IgD-negative memory B cell (primary cell): ENCODE results near the gene AP4B1. TPM values are rescaled to one million over a fixed set of nuclear protein-coding genes. Genes with fewer than 3 reads are reported as not detected.

ENCODE experiments used
- H3K27ac Mint-ChIP-seq, 3 donors: one replicate each; pipeline ENCODE4 v1.8.0; 2020 to 2022; ENCODE audit warnings: mild to moderate bottlenecking in 3 of 3, mixed read lengths in 3 of 3, moderate library complexity in 1 of 3
- H3K27me3 Mint-ChIP-seq: one replicate; pipeline ENCODE4 v1.8.0; 2021; ENCODE audit warnings: mixed read lengths
- H3K36me3 Mint-ChIP-seq: one replicate; pipeline ENCODE4 v1.8.0; 2020; ENCODE audit warnings: mild to moderate bottlenecking, mixed read lengths
- H3K4me1 Mint-ChIP-seq, 3 donors: one replicate each; pipeline ENCODE4 v1.8.0; 2020 to 2022; ENCODE audit warnings: mixed read lengths in 3 of 3, mild to moderate bottlenecking in 1 of 3
- H3K4me3 Mint-ChIP-seq, 4 donors: one replicate each; pipeline ENCODE4 v1.8.0; 2020 to 2022; ENCODE audit warnings: mild to moderate bottlenecking in 4 of 4, mixed read lengths in 4 of 4, moderate library complexity in 3 of 4
- H3K9me3 Mint-ChIP-seq, 3 donors: one replicate each; pipeline ENCODE4 v1.8.0; 2020 to 2021; ENCODE audit warnings: mixed read lengths in 3 of 3, mild to moderate bottlenecking in 1 of 3
- polyA plus RNA-seq: library from polyadenylated mRNA; unstranded; fragments of 300-500 nt; fragmentation: Illumina TruSeq; gene quantifications from one replicate; pipeline ENCODE4 v1.2.3, GENCODE V29; 2021

Gene AP4B1
- polyA plus RNA-seq, 1 donor from 2014 or later, result 13.2 TPM

- H3K4me3 Mint-ChIP-seq, result no peak overlapping the region
- H3K9me3 Mint-ChIP-seq, result no peaks in the 10 kb centered on the region
- peaks cover 2% of the 10 kb centered on the region for H3K27me3 Mint-ChIP-seq
- H3K36me3 Mint-ChIP-seq, result no peaks in the 10 kb centered on the region
- no peak overlapping the region for H3K27ac Mint-ChIP-seq
- H3K4me1 Mint-ChIP-seq, result peaks cover 0 to 2% (median 2%) of the 10 kb centered on the region in 3 donors
Measured at GRCh38 chr1:113917400-113918082, 12.9 kb upstream of the AP4B1 start.

GRCh38 chr1:113916974-113917373, 12.4 kb upstream of the AP4B1 start:
- H3K36me3 Mint-ChIP-seq, result no peaks in the 10 kb centered on the region
- no peaks in the 10 kb centered on the region for H3K9me3 Mint-ChIP-seq

GRCh38 chr1:113913887-113914664, 9.5 kb upstream of the AP4B1 start:
- Mint-ChIP-seq H3K4me1 (peaks cover 2 to 4% (median 3%) of the 10 kb centered on the region in 3 donors), H3K4me3 (no peak overlapping the region), H3K9me3 (no peaks in the 10 kb centered on the region), H3K36me3 (no peaks in the 10 kb centered on the region), H3K27me3 (no peaks in the 10 kb centered on the region), H3K27ac (no peak overlapping the region)

More at GRCh38 chr1:113916974-113917373, 12.4 kb upstream of the AP4B1 start:
- Mint-ChIP-seq H3K27ac (no peak overlapping the region), H3K27me3 (no peaks in the 10 kb centered on the region), H3K4me1 (peaks cover 0 to 2% (median 2%) of the 10 kb centered on the region in 3 donors), H3K4me3 (no peak overlapping the region)

GRCh38 chr1:113913312-113913668, 8.7 kb upstream of the AP4B1 start:
- Mint-ChIP-seq H3K4me3 (no peak overlapping the region), H3K27me3 (no peaks in the 10 kb centered on the region), H3K27ac (peak overlapping the region in 1 of 3 donors; percentile 63), H3K36me3 (peaks cover 4% of the 10 kb centered on the region), H3K9me3 (no peaks in the 10 kb centered on the region), H3K4me1 (peaks cover 0 to 4% (median 3%) of the 10 kb centered on the region in 3 donors)

DNA sequence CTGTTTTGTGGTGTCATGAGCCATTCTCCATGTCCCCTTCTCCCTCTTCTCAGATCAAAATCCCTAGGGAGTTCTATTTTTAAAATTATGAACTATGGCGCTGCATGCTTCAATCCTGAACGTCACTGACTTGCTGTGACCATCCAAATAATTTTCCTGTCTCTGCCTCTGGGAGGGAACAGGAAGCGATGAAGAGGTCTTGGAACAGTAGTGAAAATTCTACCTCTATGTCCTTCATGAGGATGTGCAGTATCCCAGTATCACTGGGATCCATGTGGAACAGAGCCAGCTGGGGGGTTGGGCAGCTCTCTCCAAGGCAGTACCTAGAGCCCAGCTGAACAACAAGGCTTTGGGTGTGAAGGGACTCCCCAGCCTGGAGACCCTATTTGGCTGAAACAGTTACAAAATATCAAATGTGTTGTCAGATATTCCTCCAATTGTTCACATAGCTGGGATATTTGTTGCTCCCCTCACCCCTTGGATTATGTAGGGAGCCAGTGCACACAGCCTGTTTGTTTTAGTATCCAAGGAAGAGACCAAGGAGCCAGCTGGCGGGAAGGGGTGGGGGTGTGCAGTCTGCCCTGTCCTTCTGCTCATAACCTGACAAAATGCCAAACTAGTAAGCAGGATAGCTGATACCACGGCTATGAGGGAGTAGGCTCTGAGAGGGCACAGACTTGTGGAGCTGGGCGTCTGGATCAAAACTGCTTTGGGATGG, 8.2 kb upstream of the AP4B1 start:
- Mint-ChIP-seq H3K9me3 (no peaks in the 10 kb centered on the region), H3K27ac (no peak overlapping the region), H3K27me3 (no peaks in the 10 kb centered on the region), H3K36me3 (peaks cover 4% of the 10 kb centered on the region), H3K4me1 (peaks cover 0 to 5% (median 4%) of the 10 kb centered on the region in 3 donors), H3K4me3 (no peak overlapping the region)

DNA sequence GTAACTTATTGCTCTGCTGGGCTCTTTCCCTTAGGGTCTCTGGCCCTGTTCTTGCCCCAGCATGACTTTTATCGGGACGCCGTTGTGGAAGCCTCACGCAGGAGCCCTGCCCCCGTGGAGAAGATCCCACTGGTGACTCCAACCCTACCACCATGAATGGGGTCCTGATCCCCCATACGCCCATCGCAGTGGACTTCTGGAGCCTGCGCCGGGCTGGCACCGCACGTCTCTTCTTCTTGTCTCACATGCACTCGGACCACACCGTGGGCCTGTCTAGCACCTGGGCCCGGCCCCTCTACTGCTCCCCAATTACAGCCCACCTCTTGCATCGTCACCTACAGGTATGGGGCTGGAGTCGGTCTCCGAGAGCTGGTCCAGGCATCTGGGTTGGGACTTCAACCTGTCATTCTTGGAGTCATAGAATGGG, 849 bp upstream of the AP4B1 start:
- Mint-ChIP-seq H3K4me1 (peaks cover 24 to 30% (median 29%) of the 10 kb centered on the region in 3 donors), H3K36me3 (peaks cover 10% of the 10 kb centered on the region), H3K4me3 (peak overlapping the region; percentile 92 to 100 (median 98)), H3K27ac (peak overlapping the region; percentile 91 to 100 (median 98)), H3K9me3 (no peaks in the 10 kb centered on the region), H3K27me3 (no peaks in the 10 kb centered on the region)

DNA sequence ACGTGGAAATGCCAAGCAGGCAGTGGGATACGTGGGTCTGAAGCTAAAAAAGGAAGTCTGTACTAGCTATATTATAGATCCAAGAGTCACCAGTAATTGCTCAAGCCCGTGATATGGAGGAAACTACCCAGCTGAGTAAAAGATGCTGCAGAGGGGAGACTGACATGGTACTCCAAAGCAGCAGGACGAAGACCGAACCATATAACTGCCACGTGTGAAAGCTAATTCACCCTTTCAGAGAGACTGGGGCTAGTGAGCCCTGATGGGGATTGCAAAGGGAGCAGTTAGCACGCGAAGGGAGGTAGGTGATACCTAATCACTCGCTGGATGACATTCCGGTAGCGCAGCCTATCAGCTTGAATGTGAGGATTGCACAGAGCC, 316 bp downstream of the AP4B1 start:
- Mint-ChIP-seq H3K27me3 (no peaks in the 10 kb centered on the region), H3K4me1 (peaks cover 24 to 32% (median 30%) of the 10 kb centered on the region in 3 donors), H3K9me3 (no peaks in the 10 kb centered on the region), H3K36me3 (peaks cover 13% of the 10 kb centered on the region), H3K27ac (peak overlapping the region; percentile 91 to 100 (median 98)), H3K4me3 (peak overlapping the region; percentile 92 to 100 (median 98))

DNA sequence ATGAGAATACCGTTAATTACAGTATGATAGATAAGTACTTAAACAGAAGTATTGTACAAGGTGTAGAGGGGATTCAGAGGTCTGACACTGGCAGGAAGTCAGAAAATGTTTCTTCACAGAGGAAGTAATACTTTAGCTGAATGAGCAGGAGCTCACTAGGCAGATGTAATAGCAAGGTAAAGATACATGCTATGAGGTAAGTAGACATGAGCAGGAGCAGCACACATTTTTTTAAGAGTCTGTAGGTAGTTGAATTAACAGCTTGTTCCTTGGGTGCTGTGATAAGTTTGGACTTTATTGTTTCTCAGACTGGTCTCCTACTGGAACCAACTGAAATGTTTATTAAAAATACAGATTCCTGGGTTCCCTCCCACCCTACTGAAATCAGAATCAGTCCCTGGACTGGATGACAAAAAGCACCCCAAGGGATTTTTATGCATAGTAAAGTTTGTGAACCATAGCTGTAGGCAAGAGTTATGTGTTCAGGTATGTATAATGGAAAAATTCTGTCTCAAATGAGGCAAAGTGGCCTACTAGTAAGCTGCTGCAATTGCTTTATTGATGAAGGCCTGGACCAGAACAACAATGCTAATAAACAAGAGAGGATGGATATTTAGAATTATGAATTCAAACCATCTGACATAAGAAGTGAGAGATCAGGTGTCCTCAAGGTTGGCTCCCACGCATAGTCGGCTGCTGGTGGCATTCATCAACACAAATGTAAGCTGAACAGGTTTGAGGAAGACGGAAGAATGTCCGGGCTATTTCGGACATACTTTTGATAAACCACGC, 902 bp downstream of the AP4B1 start:
- Mint-ChIP-seq H3K4me1 (peaks cover 26 to 32% (median 30%) of the 10 kb centered on the region in 3 donors), H3K36me3 (peaks cover 12% of the 10 kb centered on the region), H3K4me3 (peak overlapping the region; percentile 92 to 100 (median 98)), H3K27ac (peak overlapping the region; percentile 91 to 100 (median 98)), H3K27me3 (no peaks in the 10 kb centered on the region), H3K9me3 (no peaks in the 10 kb centered on the region)

- Mint-ChIP-seq H3K36me3 (peaks cover 10% of the 10 kb centered on the region), H3K4me3 (peak overlapping the region in 1 of 4 donors; percentile 30), H3K4me1 (peaks cover 32 to 37% (median 36%) of the 10 kb centered on the region in 3 donors), H3K9me3 (no peaks in the 10 kb centered on the region), H3K27ac (peak overlapping the region in 1 of 3 donors; percentile 4), H3K27me3 (no peaks in the 10 kb centered on the region)
Measured at GRCh38 chr1:113901191-113901590, 3.4 kb downstream of the AP4B1 start.

GRCh38 chr1:113899111-113899510, 5.5 kb downstream of the AP4B1 start:
- Mint-ChIP-seq H3K9me3 (no peaks in the 10 kb centered on the region), H3K4me3 (no peak overlapping the region), H3K4me1 (peaks cover 27 to 33% (median 30%) of the 10 kb centered on the region in 3 donors), H3K36me3 (peaks cover 18% of the 10 kb centered on the region), H3K27ac (no peak overlapping the region), H3K27me3 (no peaks in the 10 kb centered on the region)

DNA sequence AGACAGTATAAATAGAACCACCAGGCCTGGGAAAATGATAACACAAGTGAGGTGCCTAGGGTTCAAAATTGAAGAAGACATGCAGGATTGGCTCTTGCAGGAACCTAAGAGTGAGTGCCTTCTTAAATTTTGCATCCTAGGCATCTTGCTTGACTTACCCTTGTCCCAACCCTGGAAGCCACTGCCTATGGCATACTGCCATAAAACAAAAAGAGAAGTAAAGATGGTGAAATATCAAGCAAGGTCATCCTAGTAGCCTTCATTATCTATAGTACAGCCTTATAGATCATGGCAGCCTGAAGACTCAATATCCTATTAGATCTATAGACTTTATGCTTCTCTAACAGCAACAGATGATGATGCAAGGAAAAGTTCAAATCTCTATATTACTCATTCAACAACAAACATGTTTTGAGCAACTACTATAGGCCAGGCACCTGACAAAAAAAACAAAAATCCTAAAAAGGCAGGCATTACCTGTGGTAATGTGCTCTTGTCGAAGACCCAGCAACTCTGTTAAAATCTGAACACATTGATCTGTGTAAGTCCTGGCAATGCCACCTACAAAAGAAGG, 6.3 kb downstream of the AP4B1 start:
- Mint-ChIP-seq H3K9me3 (no peaks in the 10 kb centered on the region), H3K27me3 (no peaks in the 10 kb centered on the region), H3K36me3 (peaks cover 18% of the 10 kb centered on the region), H3K27ac (no peak overlapping the region), H3K4me1 (peaks cover 21 to 26% (median 23%) of the 10 kb centered on the region in 3 donors), H3K4me3 (no peak overlapping the region)

GRCh38 chr1:113895961-113896360, 8.6 kb downstream of the AP4B1 start:
- H3K27ac Mint-ChIP-seq, result peak overlapping the region in 1 of 3 donors; percentile 53
- H3K27me3 Mint-ChIP-seq, result no peaks in the 10 kb centered on the region
- H3K4me1 Mint-ChIP-seq, result peaks cover 3 to 12% (median 11%) of the 10 kb centered on the region in 3 donors

GRCh38 chr1:113895098-113895497, 9.5 kb downstream of the AP4B1 start:
- Mint-ChIP-seq H3K36me3 (peaks cover 13% of the 10 kb centered on the region), H3K4me3 (no peak overlapping the region), H3K9me3 (no peaks in the 10 kb centered on the region), H3K27me3 (no peaks in the 10 kb centered on the region), H3K4me1 (peaks cover 3 to 12% (median 9%) of the 10 kb centered on the region in 3 donors), H3K27ac (no peak overlapping the region)

More at GRCh38 chr1:113895961-113896360, 8.6 kb downstream of the AP4B1 start:
- H3K9me3 Mint-ChIP-seq, result no peaks in the 10 kb centered on the region
- H3K4me3 Mint-ChIP-seq, result no peak overlapping the region
- H3K36me3 Mint-ChIP-seq, result peaks cover 13% of the 10 kb centered on the region

- peaks cover 0 to 6% (median 2%) of the 10 kb centered on the region in 3 donors for H3K4me1 Mint-ChIP-seq
- H3K36me3 Mint-ChIP-seq, result peaks cover 11% of the 10 kb centered on the region
- no peak overlapping the region for H3K4me3 Mint-ChIP-seq
- no peak overlapping the region for H3K27ac Mint-ChIP-seq
- no peaks in the 10 kb centered on the region for H3K27me3 Mint-ChIP-seq
- no peaks in the 10 kb centered on the region for H3K9me3 Mint-ChIP-seq
Measured at GRCh38 chr1:113893267-113893666, 11.3 kb downstream of the AP4B1 start.
